NCI-H345 treated with DMSO at 0.1 percent for 48 hours (cell line): ENCODE results near the gene SARM1.

Experiments
- DNase-seq: peaks from one replicate; lab custom pipeline; 2025; ENCODE audit not compliant: unreplicated experiment; lab: John Stamatoyannopoulos, UW

SARM1 gene

DNA sequence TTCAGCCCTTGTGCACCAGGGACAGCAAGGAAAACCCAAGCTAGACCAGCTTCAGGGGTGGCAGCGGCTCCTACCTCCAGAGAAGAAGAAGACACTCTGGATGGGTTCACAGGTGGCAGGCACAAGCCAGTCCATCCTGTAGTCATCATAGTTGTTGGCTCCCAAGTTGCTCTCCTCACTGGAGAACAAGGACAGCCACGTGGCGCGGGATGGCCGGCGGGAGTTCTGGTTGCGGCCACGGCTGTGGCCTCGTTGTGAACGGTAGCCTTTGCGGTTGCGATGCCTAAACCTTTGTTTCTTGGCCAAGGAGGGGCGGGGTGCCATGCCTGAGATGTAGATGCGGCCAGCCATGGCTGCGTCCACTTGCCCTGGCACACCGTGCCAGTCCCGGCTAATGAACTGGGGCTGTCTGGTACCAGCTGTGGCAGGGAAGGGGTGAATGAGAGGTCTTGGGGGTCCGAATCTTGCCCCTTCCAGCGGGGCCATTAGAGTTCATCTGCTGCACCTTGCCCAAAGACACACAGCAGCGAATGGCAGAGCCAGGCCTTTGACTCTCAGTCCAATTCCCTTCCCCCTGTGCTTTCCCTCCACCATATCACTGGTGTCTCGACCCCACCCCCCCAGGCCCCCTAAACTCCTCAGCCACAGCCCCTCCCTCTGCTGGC, 3.7 kb upstream of the SARM1 start:
- no peak for DNase-seq

GRCh38 chr17:28368306-28368831, 3.1 kb upstream of the SARM1 start:
- DNase-seq, result no peak

GRCh38 chr17:28368915-28369683, 2.4 kb upstream of the SARM1 start:
- DNase-seq, result no peak

DNA sequence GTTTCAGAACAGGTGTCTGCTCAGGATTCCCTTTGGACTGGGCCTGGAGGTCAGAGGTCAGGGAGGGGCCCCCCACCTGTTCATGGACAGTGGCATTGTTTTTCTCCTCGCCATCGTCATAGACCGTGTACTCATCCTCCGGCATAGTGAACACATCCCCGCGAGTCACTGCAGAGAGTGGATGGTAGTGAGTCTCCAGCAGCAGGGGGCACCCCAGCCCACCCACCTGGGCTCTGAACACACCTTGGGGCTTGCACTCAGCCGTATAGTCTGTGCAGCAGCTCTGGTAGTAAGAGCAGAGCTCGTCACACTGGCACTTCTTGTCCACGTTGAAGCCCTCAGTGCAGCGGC, 1.8 kb upstream of the SARM1 start:
- DNase-seq, result no peak

- no peak for DNase-seq
Measured at GRCh38 chr17:28370035-28370743, 1.3 kb upstream of the SARM1 start, which contains the start of gene VTN. TSS of gene VTN (minus strand) at chr17:28370307. CDS start at chr17:28370203, 104 bp downstream.

GRCh38 chr17:28370744-28371103, 770 bp upstream of the SARM1 start:
- DNase-seq, result no peak

DNA sequence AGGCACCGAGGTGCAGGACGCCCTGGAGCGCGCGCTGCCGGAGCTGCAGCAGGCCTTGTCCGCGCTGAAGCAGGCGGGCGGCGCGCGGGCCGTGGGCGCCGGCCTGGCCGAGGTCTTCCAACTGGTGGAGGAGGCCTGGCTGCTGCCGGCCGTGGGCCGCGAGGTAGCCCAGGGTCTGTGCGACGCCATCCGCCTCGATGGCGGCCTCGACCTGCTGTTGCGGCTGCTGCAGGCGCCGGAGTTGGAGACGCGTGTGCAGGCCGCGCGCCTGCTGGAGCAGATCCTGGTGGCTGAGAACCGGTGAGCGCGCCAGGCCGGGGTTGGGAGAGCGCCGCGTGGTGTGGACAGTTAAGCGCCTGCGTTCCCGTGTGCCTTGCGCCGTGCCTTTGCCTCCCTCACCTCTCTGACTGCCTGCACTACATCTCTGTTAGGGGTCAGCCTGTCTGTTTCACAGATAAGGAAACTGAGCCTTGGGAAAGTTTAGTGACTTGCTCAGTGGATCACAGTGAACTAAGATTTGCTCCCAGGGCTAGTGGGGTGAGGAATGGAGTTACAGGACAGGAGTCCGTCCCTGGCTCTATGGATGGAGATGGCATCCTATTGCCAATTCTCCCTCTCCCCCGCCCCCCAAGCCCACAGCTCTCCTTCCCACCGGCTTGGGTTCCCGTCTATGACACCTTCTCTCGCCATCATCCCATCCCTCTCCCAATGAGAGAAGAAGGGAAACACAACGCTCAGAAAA, 880 bp downstream of the SARM1 start:
- DNase-seq, result no peak

DNA sequence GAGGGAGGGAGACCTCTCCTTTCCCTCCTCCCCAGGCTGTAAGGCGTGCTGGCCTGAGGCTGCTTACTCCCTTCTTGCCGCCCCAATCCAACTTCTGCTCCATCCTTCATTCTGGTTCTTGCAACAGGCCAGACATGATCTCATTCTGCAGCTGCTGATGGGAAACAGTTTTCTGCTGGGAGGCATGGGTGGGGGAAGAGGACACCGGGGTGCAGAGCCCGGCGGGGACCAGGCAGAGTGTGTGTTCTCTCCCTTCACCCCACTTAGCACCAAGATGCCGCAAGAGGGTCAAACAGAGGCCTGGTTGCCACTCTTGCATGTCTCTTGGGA, 1.4 kb downstream of the SARM1 start:
- DNase-seq, result no peak

- no peak for DNase-seq
Measured at GRCh38 chr17:28379814-28380801, 8.6 kb downstream of the SARM1 start.

DNA sequence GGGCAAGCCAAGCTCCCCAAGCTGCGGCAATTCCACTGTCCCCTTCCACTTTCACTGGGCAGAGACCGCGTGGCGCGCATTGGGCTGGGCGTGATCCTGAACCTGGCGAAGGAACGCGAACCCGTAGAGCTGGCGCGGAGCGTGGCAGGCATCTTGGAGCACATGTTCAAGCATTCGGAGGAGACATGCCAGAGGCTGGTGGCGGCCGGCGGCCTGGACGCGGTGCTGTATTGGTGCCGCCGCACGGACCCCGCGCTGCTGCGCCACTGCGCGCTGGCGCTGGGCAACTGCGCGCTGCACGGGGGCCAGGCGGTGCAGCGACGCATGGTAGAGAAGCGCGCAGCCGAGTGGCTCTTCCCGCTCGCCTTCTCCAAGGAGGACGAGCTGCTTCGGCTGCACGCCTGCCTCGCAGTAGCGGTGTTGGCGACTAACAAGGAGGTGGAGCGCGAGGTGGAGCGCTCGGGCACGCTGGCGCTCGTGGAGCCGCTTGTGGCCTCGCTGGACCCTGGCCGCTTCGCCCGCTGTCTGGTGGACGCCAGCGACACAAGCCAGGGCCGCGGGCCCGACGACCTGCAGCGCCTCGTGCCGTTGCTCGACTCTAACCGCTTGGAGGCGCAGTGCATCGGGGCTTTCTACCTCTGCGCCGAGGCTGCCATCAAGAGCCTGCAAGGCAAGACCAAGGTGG, 9.8 kb downstream of the SARM1 start:
- DNase-seq, result no peak

GRCh38 chr17:28384281-28385036, 13.0 kb downstream of the SARM1 start:
- DNase-seq, result no peak

- DNase-seq, result no peak
Measured at GRCh38 chr17:28385037-28385400, 13.5 kb downstream of the SARM1 start.

DNA sequence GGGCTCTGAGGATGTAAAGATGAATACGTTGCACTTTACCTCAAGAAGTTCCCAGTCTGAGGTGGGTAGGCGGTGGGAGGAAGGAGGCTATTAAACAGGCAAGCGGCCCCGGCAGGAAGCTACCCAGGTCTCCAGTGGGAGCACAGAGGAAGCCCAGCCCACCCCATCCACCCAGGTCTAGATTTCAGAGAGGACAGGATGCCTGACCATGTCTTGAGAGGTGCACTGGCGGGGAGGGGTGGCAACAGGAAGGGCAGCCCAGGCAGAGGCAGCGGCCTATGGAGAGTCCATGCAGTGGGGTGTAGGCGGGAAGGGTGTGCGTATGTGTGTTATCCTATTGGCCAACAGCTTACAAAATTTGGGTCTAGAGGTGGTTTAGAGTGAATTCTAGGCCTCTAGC, 13.9 kb downstream of the SARM1 start:
- DNase-seq, result no peak

- DNase-seq, result no peak
Measured at GRCh38 chr17:28386391-28386790, 14.9 kb downstream of the SARM1 start.

- DNase-seq, result no peak
Measured at GRCh38 chr17:28388106-28388505, 16.6 kb downstream of the SARM1 start.

- DNase-seq, result no peak
Measured at GRCh38 chr17:28390141-28390540, 18.6 kb downstream of the SARM1 start.

GRCh38 chr17:28390563-28390962, 19.1 kb downstream of the SARM1 start:
- no peak for DNase-seq

DNA sequence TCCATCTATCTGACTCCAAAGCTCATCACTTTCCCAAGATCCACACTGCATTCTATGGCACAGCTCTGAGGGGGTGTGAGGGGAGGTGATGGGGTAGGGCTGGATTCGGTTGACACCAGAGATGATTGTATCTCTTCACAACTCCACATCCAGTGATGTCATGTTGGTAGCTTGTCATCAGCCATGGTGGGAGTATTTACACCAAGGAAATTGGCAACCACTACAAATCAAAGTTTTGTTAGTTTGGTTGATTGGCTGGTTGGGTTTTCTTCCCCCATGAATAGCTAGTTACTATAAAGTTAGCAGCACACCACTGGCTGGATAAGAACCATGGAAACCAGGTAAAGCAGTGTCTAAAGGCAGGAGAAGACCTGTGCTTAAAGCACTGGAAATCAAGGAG, 19.5 kb downstream of the SARM1 start:
- no peak for DNase-seq

DNA sequence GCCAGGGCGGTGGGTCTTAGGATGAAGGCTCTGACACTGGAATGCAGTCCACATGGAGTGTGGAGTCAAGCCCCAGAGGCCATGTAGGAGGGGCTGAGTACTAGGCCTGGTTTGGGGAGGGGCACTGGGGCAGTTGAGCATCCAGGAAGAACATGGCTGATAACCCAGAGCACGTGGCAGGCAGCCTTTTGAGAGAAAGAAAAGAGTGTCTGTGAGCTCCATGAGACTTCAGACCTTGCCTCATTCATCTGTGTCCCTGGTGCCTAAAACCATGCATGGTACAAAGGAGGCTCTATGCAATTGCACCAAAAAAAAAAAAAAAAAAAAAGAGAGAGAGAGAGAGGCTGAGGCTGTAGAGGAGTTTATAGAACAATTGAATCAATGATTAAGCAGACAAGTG, 19.9 kb downstream of the SARM1 start:
- DNase-seq, result no peak
